ENCODE data around the gene RLBP1. TPM values are rescaled to one million over a fixed set of nuclear protein-coding genes. Genes with fewer than 3 reads are reported as not detected.
"Not testable (repeated sequence)": the region's sequence is repeated elsewhere in the genome, so short reads cannot be mapped to it uniquely, and the experiment has no call there.

The RLBP1 gene
- not detected in 2 replicates for total RNA-seq (2014; rRNA removed; shearing (Covaris generic))

DNA sequence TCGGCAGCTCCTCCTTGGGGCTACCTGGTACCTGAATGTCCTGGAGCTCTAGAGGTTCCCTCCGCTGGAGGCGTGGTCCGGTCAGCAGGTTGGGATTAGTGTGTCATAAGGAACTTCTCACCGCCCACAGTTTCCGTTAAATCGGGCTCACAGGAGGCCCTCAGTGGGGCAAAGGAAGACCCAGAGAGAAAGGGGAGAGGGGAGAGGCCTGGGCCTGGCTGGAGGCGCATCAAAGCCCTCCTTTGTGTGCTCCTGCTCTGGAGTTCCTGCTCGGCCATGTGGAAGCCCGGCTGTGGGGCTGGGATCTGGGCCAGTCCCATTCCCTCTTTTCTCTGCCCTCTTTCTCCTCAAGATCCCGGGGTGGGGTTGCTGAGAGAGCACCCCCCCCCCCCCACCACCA, at the start of gene RLBP1:
RLBP1 (minus strand) TSS at position 37 of the 400 bp plus-strand sequence. CDS start 2,604 bp downstream, outside the sequence.
- DNase-seq (ENCODE audit: low read depth): no peak

DNA sequence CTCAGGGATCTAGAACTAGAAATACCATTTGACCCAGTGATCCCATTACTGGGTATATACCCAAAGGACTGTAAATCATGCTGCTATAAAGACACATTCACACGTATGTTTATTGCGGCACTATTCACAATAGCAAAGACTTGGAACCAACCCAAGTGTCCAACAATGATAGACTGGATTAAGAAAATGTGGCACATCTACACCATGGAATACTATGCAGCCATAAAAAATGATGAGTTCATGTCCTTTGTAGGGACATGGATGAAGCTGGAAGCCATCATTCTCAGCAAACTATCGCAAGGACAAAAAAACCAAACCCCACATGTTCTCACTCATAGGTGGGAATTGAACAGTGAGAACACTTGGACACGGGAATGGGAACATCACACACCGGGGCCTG, 28.8 kb upstream of the RLBP1 start:
- not testable (repeated sequence) for DNase-seq (ENCODE audit: low read depth)

DNA sequence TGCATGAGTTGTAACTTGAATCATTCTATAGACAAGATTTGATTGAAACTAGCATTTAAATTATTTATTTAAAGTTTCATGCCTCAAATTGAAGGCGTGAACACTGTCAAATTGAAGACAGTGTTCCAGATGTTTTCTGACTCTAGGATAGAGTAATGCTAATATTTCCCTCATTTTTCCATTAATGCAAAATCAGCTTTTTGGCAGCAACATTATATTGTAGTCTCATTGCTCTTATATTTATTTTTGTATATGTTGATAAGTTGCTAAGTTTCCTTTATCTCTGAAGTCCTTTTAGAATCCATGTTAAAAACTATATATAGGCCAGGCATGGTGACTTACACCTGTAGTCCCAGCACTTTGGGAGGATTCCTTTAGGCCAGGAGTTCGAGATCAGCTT, 27.2 kb upstream of the RLBP1 start:
- no peak for DNase-seq (ENCODE audit: low read depth)

DNA sequence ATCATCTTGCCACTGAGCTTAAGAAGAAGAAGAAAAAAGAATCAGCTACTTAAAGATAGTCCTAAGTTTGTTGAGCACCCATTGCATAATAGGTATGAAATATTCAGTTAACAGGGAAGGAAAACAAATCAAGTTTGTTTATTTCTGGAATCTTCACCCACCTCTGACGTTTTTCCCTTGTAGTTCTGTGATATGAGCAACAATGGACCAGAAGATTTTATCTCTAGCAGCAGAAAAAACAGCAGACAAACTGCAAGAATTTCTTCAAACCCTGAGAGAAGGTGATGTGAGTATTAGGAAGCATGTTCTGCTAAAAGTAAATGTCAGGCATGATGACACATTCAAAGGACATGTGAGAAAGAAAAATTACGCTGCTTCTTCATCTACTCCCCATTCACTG, 26.1 kb upstream of the RLBP1 start:
- no peak for DNase-seq (ENCODE audit: low read depth)

DNA sequence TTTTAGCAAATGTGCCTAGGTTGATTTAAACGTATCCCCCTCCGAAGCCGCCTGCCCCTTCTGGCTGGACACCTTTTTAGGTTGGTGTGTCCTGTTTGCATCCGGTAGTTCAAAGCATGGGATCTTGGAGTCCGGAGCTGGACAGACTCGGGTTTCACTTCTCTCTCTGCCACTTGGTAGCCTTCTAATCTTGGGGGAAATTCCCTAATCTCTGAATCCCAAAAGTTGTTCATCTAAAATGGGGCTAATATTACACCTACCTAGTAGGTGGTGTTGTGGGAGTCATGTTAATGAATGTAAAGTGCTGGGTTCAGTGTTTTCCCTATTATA, 23.2 kb upstream of the RLBP1 start:
- no peak for DNase-seq (ENCODE audit: low read depth)

DNA sequence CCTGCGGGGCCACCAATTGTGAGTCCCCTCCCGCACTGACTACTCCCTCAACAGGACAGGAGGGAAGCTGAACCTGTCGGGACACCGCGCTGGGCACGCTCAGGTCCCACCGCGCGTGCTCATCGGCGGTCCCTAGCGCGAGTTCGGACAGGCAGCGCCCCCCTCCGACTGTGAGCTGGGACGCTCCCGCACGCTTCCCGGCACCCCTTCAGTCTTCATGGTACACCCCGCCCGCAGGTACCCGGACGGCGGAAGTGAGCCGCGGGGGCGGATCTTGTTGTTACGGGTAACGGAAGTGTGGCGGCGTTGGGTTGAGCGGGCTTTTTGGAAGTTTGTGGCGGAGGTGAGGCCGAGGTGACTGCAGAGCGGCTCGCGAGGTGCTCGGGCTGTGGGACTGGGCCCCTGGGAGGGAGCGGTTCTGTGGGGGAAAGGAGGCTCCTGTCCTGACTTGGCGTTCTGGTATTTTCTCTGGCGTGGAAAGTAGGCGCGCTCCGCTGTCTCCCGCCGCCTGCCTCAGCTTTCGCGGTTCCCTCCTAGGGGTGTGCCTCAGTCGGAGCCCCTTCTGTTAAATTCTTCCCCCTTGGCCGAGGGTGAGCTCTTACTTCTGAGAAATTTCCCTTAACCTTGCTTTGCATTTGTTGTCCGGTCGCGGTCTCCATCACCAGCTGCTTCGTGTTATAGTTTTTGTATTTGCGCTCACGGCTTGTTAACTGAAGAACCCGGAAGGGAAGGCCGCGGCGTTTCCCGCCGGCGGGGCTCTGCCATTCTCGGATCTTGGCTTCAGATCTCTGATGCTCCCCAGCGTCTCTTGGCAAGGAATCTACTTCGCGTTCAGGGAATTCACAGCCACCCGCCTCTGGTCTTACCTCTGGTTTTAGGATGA, 22.6 kb upstream of the RLBP1 start, which contains the start of gene FANCI:
FANCI (plus strand) TSS at position 289 of the 883 bp plus-strand sequence. CDS start 3,669 bp downstream, outside the sequence.
- DNase-seq (ENCODE audit: low read depth): peak; percentile 90

DNA sequence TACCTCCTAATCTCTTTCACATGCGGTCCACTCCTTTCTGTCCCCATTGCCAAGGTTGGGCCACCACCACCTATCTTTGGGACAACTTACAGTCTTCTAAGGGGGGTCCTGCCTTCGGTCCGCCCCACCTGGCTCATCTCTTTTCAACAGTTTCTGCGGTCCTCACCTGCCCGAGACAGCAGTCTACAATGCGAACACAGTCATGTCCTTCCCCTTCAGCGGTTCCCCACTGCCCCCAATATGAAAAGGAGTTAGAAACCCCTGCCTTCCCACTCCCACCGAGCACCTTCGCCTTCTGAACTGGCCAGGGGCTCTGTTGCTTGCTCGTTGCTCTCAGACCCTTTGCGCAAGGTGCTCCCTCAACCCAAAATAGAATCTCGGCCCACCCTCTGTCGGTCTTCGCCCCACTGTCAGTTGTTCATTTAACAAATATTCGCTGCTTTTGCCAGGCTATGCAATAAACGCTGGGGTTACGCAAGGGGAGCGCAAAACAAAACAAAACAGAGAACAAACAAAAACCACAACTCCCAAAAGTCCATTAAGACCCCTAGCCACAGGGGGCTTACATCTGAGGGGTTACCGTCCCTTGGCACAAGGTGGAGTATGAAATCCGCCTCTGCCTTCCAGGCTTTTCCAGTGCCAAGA, 21.8 kb upstream of the RLBP1 start:
- no peak for DNase-seq (ENCODE audit: low read depth)

DNA sequence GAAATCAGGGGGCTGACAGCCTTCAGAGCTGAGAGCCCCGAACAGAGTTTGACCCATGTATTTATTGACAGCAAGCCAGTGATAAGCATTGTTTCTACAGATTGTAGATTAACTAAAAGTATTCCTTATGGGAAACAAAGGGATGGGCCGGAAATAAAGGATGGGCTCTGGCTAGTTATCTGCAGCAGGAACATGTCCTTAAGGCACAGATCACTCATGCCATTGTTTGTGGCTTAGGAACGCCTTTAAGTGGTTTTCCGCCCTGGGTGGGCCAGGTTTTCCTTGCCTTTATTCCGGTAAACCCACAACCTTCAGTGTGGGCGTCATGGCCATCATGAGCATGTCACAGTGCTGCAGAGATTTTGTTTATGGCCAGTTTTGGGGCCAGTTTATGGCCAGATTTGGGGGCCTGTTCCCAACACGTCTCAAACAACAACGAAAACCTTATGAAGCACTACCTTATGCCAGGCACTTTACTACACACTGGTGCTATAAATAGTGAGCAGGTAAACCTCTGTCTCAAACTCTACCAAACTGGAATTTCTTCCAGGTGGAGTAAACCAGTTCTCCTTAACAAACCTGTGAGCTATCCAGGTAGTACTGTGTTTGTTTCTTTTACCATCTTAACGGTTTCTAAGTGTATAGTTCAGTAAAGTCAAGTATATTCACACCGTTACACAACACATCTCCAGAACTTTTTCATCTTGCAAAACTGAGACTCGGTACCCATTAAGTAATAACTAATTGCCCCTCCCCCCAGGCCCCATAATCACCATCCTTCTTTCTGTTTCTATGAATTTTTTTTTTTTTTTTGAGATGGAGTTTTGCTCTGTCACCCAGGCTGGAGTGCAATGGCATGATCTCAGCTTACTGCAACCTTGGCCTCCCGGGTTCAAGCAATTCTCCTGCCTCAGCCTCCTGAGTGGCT, 18.8 kb upstream of the RLBP1 start:
- not testable (repeated sequence) for DNase-seq (ENCODE audit: low read depth)

DNA sequence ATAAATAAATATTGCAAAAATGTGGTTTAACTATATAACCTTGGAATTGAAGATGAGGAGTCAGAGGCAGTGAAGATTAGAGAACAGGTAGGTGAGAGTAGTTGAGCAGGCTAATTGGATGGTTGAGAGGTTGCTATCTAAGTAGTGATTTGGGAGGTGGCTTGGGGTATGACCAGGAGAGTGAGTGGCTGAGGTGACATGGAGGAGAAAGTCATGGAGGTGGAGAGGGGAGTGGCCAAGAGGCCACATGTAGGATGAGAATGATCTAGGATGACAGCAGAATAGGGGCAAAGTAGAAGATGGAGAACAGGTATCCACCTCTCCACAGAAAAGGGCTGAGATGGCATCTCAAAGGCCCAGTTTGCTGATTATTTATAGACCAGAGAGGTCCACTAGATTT, 10.5 kb upstream of the RLBP1 start:
- no peak for DNase-seq (ENCODE audit: low read depth)

DNA sequence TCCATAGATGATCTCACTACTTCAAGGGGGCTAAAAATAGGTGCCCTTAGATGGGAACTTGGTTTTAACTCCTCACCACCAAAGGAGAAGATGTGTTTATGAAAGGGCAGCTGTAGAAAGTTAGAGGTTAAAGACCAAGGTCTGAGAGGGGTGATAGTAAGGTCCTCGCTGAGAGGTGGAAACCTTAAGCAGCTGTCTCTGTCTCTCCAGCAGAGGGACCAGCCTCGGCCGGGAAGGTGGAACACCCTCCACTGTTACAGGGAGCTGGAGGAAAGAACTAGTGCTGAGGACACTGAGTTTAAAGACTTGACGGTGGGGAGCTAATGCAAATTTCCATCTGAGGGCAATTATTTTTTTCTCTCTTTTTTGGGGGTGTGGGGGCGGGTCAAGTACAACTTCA, 8.9 kb upstream of the RLBP1 start:
- DNase-seq (ENCODE audit: low read depth): no peak

DNA sequence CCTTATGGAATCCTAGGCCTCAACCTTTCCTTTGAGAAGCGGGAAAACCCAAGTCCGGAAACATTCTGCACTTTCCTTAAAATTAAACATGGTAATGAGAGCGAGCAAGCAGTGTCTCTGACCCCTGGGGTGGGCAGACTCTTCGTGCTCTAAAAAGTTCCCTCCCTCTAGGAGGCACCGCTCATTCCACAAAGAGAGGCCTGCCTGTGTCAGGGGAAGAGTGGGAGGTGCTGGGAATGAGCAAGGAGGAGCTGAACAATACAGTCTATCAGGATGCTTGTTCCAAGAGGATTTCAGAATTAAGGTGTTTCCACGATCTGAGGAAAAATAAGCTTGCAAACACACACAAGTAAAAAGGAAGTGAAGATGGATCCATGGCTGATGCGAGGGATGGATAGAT, 6.0 kb upstream of the RLBP1 start:
- DNase-seq (ENCODE audit: low read depth): no peak

DNA sequence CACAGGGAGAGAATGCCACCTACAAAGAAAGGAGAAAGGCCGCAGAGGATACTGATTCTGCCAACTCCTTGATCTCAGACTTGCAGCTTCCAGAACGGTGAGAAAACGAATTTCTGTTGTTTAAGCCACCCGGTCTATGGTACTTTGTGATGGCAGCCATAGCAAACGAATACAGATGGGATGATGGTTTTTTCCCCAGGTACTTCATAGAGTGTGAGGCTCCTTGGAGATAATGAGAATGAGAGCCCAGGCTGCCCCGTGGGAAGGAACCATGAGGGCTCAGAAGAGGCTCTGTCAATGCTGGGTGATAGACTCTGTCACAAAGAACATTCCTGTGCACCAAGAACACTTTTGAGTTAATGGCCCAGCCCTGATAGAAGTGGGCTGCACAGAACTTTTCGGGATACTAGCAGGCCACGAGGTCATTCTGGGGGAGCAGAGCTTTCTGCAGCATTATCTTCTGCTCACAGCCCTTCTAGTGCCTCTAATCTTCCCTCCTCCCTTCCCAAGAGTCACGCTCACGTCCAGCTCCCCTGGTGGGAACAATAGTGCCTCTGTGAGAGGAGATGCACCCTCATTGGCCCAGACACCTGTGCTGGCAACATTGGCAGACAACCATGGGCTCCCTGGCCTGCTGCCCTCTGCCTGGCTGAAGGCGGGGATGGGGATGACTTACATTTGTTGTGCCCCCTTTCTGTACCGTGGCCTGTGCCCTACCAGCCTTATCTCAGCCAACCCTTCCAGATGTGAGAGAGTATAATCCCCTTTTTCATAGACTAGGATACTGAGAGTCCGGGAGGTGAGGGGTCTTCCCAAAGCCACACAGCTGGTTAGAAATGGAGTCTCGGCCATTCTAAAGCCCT, 5.2 kb upstream of the RLBP1 start:
- DNase-seq (ENCODE audit: low read depth): no peak

DNA sequence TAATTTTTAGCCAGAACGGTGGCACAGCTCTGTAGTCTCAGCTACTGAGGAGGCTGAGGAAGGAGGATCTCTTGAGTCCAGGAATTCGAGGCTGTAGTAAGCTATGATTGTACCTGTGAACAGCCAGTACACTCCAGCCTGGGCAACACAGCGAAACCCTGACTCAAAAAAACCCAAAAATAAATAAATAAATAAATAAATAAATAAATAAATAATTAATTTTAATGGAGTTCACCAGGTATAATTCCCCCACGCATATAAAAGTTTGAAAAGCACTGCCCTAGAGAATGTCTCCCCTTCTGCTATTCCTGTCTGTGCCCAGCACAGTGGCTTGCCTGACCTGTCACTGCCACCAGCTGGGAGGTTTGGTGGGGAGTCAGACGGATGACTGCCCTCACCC, 4.2 kb upstream of the RLBP1 start:
- no peak for DNase-seq (ENCODE audit: low read depth)

DNA sequence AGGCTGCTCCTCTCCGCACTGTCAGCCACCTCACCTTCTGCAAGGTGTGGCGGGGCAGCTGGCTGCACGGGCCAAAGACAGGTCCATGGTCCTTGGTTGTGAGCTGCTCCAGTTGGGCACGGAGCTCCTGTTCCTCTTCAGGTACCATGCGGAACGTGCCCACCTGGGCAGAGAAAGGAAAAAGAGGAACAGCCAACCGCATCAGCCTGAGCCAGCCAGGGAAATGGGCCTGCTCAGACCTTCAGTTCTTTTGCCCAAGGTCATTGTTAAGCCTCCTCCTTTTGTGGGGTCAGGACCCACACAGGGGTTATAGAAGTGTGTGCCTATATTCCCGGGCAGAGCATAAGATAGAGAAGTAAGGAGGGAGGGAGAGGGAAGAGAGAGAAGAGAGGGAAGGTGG, 2.8 kb downstream of the RLBP1 start:
- DNase-seq (ENCODE audit: low read depth): no peak

DNA sequence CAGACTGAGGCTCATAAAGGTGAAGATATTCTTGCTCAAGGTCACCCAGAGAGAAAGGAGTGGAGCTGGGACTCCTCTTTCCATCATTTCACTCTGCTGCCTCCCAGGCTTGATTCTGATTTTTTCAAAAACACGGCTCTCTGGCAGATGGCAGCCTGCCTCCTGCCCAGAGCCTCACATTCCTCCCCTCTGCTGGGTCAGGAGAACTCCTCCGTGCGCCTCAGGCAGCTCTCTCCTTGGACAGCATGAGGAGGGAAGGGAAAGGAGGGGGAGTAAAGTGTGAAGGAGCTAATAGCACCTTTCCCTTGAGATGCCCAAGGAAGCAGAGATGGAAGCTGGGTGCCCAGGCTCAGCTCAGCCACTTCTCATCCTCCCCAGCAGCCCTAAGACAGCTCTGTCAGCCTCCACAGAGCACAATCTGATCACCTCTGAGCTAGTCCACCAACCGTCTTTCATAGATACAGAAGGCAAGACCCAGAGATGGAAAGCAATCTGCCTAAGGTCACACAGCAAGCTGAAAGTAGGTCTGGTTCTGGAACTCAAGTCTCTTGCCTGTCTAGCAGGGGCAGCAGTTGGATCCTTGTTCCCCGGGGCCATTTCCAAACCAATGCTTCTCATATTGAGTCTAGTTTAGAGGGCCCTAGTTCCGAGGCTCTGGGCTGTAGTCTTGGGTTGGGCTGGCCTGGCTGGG, 3.5 kb downstream of the RLBP1 start:
- no peak for DNase-seq (ENCODE audit: low read depth)

DNA sequence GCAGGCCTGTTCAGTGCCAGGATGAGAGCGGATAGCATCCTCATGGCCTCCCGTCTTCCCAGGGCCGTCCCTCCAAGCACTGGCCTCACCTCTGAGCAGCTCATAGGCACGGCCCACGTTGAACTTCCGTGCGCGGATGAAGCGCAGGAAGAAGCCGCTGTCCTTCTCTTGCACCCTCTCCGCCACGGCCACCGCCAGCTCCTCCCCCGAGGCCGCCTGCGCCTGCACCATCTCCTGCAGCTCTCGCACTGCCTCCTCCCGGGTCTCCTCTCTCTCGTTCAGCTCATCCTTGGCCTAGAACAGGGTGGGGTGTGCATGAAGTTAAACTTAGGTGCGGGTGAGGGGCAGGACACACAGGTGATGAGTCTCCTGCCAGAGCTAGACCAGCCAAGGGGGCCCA, 4.3 kb downstream of the RLBP1 start:
- DNase-seq (ENCODE audit: low read depth): no peak

DNA sequence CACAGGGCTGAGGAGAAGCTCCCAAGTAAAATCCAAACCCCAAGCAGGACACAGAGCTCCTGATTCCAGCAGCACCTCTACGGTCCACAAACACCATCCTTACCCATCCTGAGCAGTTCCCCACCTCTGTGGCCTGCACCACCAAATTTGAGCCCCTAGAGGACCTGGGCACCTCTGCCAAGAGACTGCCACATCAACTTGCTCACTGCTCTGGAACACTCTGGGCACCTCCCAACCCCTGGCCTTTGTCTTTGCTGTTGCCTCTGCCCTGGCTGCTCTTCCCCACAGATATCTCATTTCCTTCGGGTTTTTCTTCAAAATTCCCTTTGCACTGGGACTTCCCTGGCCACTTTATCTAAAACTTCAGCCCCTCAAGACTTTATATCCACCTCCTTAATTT, 5.8 kb downstream of the RLBP1 start:
- DNase-seq (ENCODE audit: low read depth): no peak

DNA sequence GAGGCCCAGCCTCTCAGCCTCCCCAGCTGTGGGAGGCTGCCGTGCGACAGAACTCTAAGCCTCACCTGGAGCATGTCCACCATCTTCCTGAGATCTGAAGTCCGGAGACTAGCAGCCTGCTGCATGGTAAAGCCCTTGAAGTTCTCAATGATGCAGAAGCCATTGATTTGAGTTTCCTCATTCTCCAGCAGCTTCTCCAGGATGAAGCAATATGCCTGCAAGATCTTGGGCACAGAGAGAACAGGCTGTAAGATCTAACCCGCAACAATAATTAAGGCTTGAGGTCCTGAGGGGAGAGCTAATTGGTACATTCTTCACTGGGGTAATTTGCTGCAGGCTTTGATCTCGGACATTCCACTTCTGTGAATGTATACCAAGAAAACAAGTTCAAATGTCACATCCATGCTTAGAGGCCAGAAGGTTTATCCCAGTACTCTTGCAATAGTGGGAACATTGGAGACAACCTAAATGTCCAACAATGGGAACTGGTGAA, 9.7 kb downstream of the RLBP1 start:
- DNase-seq (ENCODE audit: low read depth): no peak

DNA sequence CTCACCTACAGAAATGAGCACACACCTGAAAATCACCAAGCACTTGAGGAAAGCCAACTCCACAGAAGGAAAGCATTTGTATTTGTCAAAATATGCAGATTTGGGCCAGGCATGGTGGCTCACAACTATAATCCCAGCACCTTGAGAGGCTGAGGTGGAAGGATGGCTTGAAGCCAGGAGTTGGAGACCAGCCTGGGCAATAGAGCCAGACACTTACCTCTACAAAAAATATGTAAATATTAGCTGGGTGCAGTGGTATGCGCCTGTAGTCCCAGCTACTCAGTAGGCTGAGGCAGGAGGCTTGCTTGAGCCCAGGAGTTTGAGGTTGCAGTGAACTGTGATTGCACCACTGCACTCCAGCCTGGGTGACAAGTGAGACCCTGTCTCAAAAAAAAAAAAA, 12.3 kb downstream of the RLBP1 start:
- no peak for DNase-seq (ENCODE audit: low read depth)

DNA sequence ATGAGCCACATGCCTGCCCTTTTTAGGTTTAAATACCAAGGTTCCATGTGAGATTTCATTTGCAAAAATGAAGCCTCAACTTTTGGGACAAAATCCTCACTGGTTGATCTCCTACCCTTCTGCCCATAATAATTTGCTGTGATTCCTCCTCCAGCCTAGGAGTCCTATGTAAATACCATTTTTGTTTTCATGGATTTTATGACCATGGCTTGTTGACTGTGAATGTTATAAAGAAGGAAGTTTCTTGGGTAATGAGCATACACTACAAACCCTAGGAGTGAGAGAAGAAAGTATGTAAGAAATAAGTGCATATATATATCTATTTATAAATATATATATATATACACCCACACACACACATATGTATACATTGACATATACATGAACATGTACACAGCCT, 13.1 kb downstream of the RLBP1 start:
- DNase-seq (ENCODE audit: low read depth): no peak

Measured in RPMI7951 (cell line).